GM21390 (cell line): Measurements from ENCODE around the gene ZNF618.

ENCODE experiments used
- ATAC-seq: cut with Tn5 transposase; IDR thresholded peaks from one replicate; pipeline ENCODE4 v1.9.1; 2021; ENCODE audit not compliant: unreplicated experiment

ZNF618 gene

GRCh38 chr9:113999256-114000062 is 123.3 kb downstream of the ZNF618 start:
- ATAC-seq: no peak

GRCh38 chr9:114000063-114000454 is 124.0 kb downstream of the ZNF618 start:
- ATAC-seq: no peak

- no peak for ATAC-seq
These were observed 124.7 kb downstream of the ZNF618 start for GRCh38 chr9:114000671-114001409.

GRCh38 chr9:114001410-114001685 is 125.2 kb downstream of the ZNF618 start:
- ATAC-seq: no peak

GRCh38 chr9:114001794-114002261 is 125.7 kb downstream of the ZNF618 start:
- no peak for ATAC-seq

GRCh38 chr9:114002271-114002985 is 126.3 kb downstream of the ZNF618 start:
- ATAC-seq: no peak

GRCh38 chr9:114002986-114003350 is 126.9 kb downstream of the ZNF618 start:
- ATAC-seq: no peak

- ATAC-seq: no peak
These were observed 127.2 kb downstream of the ZNF618 start for GRCh38 chr9:114003351-114003750.

- ATAC-seq: no peak
These were observed 127.6 kb downstream of the ZNF618 start for GRCh38 chr9:114003758-114004157.

GRCh38 chr9:114004221-114004716 is 128.2 kb downstream of the ZNF618 start:
- ATAC-seq: no peak

GRCh38 chr9:114005371-114006154 is 129.5 kb downstream of the ZNF618 start:
- no peak for ATAC-seq

- no peak for ATAC-seq
These were observed 130.0 kb downstream of the ZNF618 start for GRCh38 chr9:114006155-114006550.

GRCh38 chr9:114006931-114007691 is 131.0 kb downstream of the ZNF618 start:
- ATAC-seq: no peak

- ATAC-seq: no peak
These were observed 132.0 kb downstream of the ZNF618 start for GRCh38 chr9:114007991-114008666.

- ATAC-seq: no peak
These were observed 132.7 kb downstream of the ZNF618 start for GRCh38 chr9:114008667-114009410.

- no peak for ATAC-seq
These were observed 135.2 kb downstream of the ZNF618 start for GRCh38 chr9:114011313-114011712.

GRCh38 chr9:114012126-114012525 is 136.0 kb downstream of the ZNF618 start:
- ATAC-seq: no peak

GRCh38 chr9:114014044-114014443 is 137.9 kb downstream of the ZNF618 start:
- ATAC-seq: no peak

GRCh38 chr9:114015607-114016006 is 139.5 kb downstream of the ZNF618 start:
- no peak for ATAC-seq
